GM23338 (cell line): Measurements from ENCODE around the gene L3MBTL4. TPM values are rescaled to one million over a fixed set of nuclear protein-coding genes. Genes with fewer than 3 reads are reported as not detected.

Experiments used
- ATAC-seq: fragments of 200-7000 bp; cut with Tn5 transposase; 3 replicates; pipeline ENCODE4 v1.9.1; 2020
- DNase-seq: peaks from one replicate; pipeline ENCODE4 v3.0.0-alpha.2; 2015; ENCODE audit warnings: low spot score
- H2AFZ ChIP-seq: fragments of 200-600 bp; sonication (generic); 2 replicates; pipeline ENCODE4 v1.8.0; 2016; ENCODE audit warnings: antibody characterized with exemption, mild to moderate bottlenecking, moderate library complexity
- H3F3A ChIP-seq: fragments of 200-600 bp; sonication (generic); replicated peaks from 2 replicates; pipeline ENCODE4 v1.8.0; 2017; ENCODE audit warnings: antibody characterized with exemption, mixed run types, low read depth
- H3K27ac ChIP-seq: fragments of 200-600 bp; sonication (generic); 2 replicates; pipeline ENCODE4 v1.6.1; 2016; ENCODE audit warnings: low read depth
- H3K27me3 ChIP-seq: fragments of 200-600 bp; sonication (generic); 2 replicates; pipeline ENCODE4 v1.8.0; 2016; ENCODE audit warnings: mild to moderate bottlenecking, mixed run types, moderate library complexity; ENCODE audit not compliant: insufficient read depth
- H3K36me3 ChIP-seq: fragments of 200-600 bp; sonication (generic); 2 replicates; pipeline ENCODE4 v1.8.0; 2016; ENCODE audit warnings: mild to moderate bottlenecking; ENCODE audit not compliant: insufficient read depth
- H3K4me1 ChIP-seq: fragments of 200-600 bp; sonication (generic); 2 replicates; pipeline ENCODE4 v1.8.0; 2016; ENCODE audit warnings: mild to moderate bottlenecking, moderate library complexity; ENCODE audit not compliant: insufficient read depth
- H3K4me2 ChIP-seq: fragments of 200-600 bp; sonication (generic); 2 replicates; pipeline ENCODE4 v1.7.1; 2017; ENCODE audit warnings: mixed run types
- H3K4me3 ChIP-seq: fragments of 200-600 bp; sonication (generic); 2 replicates; pipeline ENCODE4 v1.6.1; 2016; ENCODE audit warnings: mixed run types
- H3K79me2 ChIP-seq: fragments of 200-600 bp; sonication (generic); replicated peaks from 2 replicates; pipeline ENCODE4 v1.8.0; 2017; ENCODE audit warnings: mild to moderate bottlenecking; ENCODE audit not compliant: insufficient read depth
- H3K9me2 ChIP-seq: fragments of 200-600 bp; sonication (generic); 2 replicates; pipeline ENCODE4 v1.8.0; 2017; ENCODE audit not compliant: insufficient read depth
- H4K20me1 ChIP-seq: fragments of 200-600 bp; sonication (generic); replicated peaks from 2 replicates; pipeline ENCODE4 v1.8.0; 2017; ENCODE audit warnings: mild to moderate bottlenecking; ENCODE audit not compliant: insufficient read depth
- H3K27ac Mint-ChIP-seq: 2 replicates; pipeline ENCODE4 v1.8.0; 2020; ENCODE audit warnings: inconsistent platforms, mild to moderate bottlenecking, moderate library complexity, mixed read lengths
- H3K27me3 Mint-ChIP-seq: 3 replicates; pipeline ENCODE4 v1.8.0; 2022; ENCODE audit warnings: low read depth, mild to moderate bottlenecking, moderate library complexity, mixed read lengths, inconsistent platforms; ENCODE audit not compliant: insufficient read depth, poor library complexity
- H3K36me3 Mint-ChIP-seq: 3 replicates; pipeline ENCODE4 v1.8.0; 2021; ENCODE audit warnings: low read depth, mild to moderate bottlenecking, inconsistent platforms, moderate library complexity, mixed read lengths
- H3K4me1 Mint-ChIP-seq: 3 replicates; pipeline ENCODE4 v1.8.0; 2020; ENCODE audit warnings: mild to moderate bottlenecking, inconsistent platforms, mixed read lengths
- H3K4me3 Mint-ChIP-seq: 3 replicates; pipeline ENCODE4 v1.8.0; 2021; ENCODE audit warnings: moderate library complexity, mild to moderate bottlenecking, inconsistent platforms, mixed read lengths
- H3K9me3 Mint-ChIP-seq: 3 replicates; pipeline ENCODE4 v1.8.0; 2020; ENCODE audit warnings: moderate library complexity, mild to moderate bottlenecking, inconsistent platforms, mixed read lengths
- CREB1 ChIP-seq: fragments of 250-450 bp; sonication (Bioruptor Pico); IDR thresholded peaks from 2 replicates; pipeline ENCODE4 v1.5.0; 2020; ENCODE audit warnings: low read depth, mild to moderate bottlenecking, moderate library complexity
- EZH2 ChIP-seq: fragments of 200-600 bp; sonication (generic); IDR thresholded peaks from one replicate; pipeline ENCODE4 v1.8.0; 2017; ENCODE audit warnings: antibody characterized with exemption, mild to moderate bottlenecking, low read depth; ENCODE audit not compliant: unreplicated experiment
- EZH2phosphoT487 ChIP-seq: fragments of 200-600 bp; sonication (generic); IDR thresholded peaks from one replicate; pipeline ENCODE4 v1.8.1; 2018; ENCODE audit warnings: antibody characterized with exemption; ENCODE audit not compliant: unreplicated experiment
- JUNB ChIP-seq: IDR thresholded peaks from one replicate; pipeline ENCODE4 v1.6.1; 2016; ENCODE audit warnings: antibody characterized with exemption; ENCODE audit not compliant: unreplicated experiment
- NANOG ChIP-seq: IDR thresholded peaks from 2 replicates; pipeline ENCODE4 v1.6.1; 2016; ENCODE audit warnings: antibody characterized with exemption, borderline replicate concordance
- POLR2AphosphoS5 ChIP-seq: IDR thresholded peaks from 2 replicates; pipeline ENCODE4 v1.6.1; 2016; ENCODE audit warnings: antibody characterized with exemption, low read depth
- STAT1 ChIP-seq: IDR thresholded peaks from one replicate; pipeline ENCODE4 v1.6.1; 2016; ENCODE audit warnings: antibody characterized with exemption; ENCODE audit not compliant: unreplicated experiment
- ZNF114 ChIP-seq: fragments of 250-450 bp; sonication (Bioruptor Pico); IDR thresholded peaks from 2 replicates; pipeline ENCODE4 v1.5.0; 2020; ENCODE audit warnings: mild to moderate bottlenecking, moderate library complexity
- ZNF331 ChIP-seq: fragments of 250-450 bp; sonication (Bioruptor Pico); IDR thresholded peaks from 2 replicates; pipeline ENCODE4 v1.5.0; 2020; ENCODE audit warnings: low read depth, mild to moderate bottlenecking, moderate library complexity
- polyA plus RNA-seq: library from polyadenylated mRNA; unstranded; fragments of >200 nt; fragmentation: Nextera tagmentation; extraction: Ambion mirVana; gene quantifications from 2 replicates; pipeline ENCODE4 v1.2.1, GENCODE V29; 2016
- total RNA-seq: library from RNA; depleted of rRNA; stranded (reverse); fragments of >200 nt; shearing (Covaris generic); gene quantifications from 2 replicates; pipeline ENCODE4 v1.2.3, GENCODE V29; 2014
- TF ChIP-seq, protein P1 (sequence below), 2 experiments: fragments of 200-600 bp in 1 of 2; sonication (generic) in 1 of 2; conservative IDR thresholded peaks; 2 replicates each; pipeline versions ENCODE4 v1.5.1 to v1.6.1; 2016 to 2017; ENCODE audit warnings: antibody characterized with exemption in 2 of 2, low read depth in 2 of 2, mild to moderate bottlenecking in 2 of 2, moderate library complexity in 1 of 2
- TF ChIP-seq, protein P2 (sequence below): IDR thresholded peaks from one replicate; pipeline ENCODE4 v1.6.1; 2018; ENCODE audit warnings: antibody characterized with exemption; ENCODE audit not compliant: unreplicated experiment
- TF ChIP-seq, protein P3 (sequence below): fragments of 250-450 bp; sonication (Bioruptor Pico); IDR thresholded peaks from 2 replicates; pipeline ENCODE4 v1.5.0; 2020; ENCODE audit warnings: mild to moderate bottlenecking, moderate library complexity
- TF ChIP-seq, protein P4 (sequence below): IDR thresholded peaks from 2 replicates; pipeline ENCODE4 v1.6.1; 2016; ENCODE audit warnings: antibody characterized with exemption

L3MBTL4 gene
- total and polyA plus RNA-seq, 2 experiments from 2014 or later, result 0.48 to 2.8 TPM

DNA sequence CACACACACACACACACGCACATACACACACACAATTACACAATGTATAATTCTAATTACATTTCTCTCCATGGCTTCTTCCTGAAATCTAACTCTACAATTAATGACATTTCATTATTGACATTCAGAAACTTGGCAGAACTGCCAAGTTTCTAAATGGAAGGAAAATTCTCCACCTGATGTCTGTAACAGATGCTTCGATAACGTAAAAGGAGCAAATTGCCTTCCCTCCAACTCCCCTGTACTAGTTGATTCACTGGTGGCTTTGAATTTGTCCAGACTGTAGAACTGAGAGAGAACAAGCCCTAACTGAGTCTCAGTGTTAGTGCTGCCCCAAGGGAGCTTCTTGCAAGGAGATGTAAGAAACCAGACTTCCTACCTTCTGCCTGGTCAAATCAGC, 264.3 kb downstream of the L3MBTL4 start:
- H4K20me1 ChIP-seq, result no peaks in the 10 kb centered on the region
- H2AFZ ChIP-seq, result no peak overlapping the region
- Mint-ChIP-seq H3K36me3 (no peaks in the 10 kb centered on the region), H3K27ac (no peak overlapping the region), H3K9me3 (peaks cover 7% of the 10 kb centered on the region; the same call in 1 of the 3 replicates), H3K4me3 (no peak overlapping the region), H3K27me3 (no peaks in the 10 kb centered on the region), H3K4me1 (peaks cover 5% of the 10 kb centered on the region; the same call in 2 of the 3 replicates)
- H3F3A ChIP-seq, result no peaks in the 10 kb centered on the region
- no peaks in the 10 kb centered on the region for H3K27me3 ChIP-seq
- H3K4me3 ChIP-seq, result no peak overlapping the region
- H3K9me2 ChIP-seq, result peaks cover 10% of the 10 kb centered on the region; the same call in 1 of the 2 replicates
- H3K4me1 ChIP-seq, result no peaks in the 10 kb centered on the region
- ATAC-seq (no peak), DNase-seq (no peak)
- H3K27ac ChIP-seq, result no peak overlapping the region
- no peak overlapping the region for H3K4me2 ChIP-seq
- TF ChIP-seq, protein P1, sequence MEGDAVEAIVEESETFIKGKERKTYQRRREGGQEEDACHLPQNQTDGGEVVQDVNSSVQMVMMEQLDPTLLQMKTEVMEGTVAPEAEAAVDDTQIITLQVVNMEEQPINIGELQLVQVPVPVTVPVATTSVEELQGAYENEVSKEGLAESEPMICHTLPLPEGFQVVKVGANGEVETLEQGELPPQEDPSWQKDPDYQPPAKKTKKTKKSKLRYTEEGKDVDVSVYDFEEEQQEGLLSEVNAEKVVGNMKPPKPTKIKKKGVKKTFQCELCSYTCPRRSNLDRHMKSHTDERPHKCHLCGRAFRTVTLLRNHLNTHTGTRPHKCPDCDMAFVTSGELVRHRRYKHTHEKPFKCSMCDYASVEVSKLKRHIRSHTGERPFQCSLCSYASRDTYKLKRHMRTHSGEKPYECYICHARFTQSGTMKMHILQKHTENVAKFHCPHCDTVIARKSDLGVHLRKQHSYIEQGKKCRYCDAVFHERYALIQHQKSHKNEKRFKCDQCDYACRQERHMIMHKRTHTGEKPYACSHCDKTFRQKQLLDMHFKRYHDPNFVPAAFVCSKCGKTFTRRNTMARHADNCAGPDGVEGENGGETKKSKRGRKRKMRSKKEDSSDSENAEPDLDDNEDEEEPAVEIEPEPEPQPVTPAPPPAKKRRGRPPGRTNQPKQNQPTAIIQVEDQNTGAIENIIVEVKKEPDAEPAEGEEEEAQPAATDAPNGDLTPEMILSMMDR (conservative IDR thresholded peaks at IDR 0.05; ENCODE audit: low read depth in 2 of 2), result no peak
- TF ChIP-seq, protein P2, sequence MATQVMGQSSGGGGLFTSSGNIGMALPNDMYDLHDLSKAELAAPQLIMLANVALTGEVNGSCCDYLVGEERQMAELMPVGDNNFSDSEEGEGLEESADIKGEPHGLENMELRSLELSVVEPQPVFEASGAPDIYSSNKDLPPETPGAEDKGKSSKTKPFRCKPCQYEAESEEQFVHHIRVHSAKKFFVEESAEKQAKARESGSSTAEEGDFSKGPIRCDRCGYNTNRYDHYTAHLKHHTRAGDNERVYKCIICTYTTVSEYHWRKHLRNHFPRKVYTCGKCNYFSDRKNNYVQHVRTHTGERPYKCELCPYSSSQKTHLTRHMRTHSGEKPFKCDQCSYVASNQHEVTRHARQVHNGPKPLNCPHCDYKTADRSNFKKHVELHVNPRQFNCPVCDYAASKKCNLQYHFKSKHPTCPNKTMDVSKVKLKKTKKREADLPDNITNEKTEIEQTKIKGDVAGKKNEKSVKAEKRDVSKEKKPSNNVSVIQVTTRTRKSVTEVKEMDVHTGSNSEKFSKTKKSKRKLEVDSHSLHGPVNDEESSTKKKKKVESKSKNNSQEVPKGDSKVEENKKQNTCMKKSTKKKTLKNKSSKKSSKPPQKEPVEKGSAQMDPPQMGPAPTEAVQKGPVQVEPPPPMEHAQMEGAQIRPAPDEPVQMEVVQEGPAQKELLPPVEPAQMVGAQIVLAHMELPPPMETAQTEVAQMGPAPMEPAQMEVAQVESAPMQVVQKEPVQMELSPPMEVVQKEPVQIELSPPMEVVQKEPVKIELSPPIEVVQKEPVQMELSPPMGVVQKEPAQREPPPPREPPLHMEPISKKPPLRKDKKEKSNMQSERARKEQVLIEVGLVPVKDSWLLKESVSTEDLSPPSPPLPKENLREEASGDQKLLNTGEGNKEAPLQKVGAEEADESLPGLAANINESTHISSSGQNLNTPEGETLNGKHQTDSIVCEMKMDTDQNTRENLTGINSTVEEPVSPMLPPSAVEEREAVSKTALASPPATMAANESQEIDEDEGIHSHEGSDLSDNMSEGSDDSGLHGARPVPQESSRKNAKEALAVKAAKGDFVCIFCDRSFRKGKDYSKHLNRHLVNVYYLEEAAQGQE, result no peak
- TF ChIP-seq, protein P3, sequence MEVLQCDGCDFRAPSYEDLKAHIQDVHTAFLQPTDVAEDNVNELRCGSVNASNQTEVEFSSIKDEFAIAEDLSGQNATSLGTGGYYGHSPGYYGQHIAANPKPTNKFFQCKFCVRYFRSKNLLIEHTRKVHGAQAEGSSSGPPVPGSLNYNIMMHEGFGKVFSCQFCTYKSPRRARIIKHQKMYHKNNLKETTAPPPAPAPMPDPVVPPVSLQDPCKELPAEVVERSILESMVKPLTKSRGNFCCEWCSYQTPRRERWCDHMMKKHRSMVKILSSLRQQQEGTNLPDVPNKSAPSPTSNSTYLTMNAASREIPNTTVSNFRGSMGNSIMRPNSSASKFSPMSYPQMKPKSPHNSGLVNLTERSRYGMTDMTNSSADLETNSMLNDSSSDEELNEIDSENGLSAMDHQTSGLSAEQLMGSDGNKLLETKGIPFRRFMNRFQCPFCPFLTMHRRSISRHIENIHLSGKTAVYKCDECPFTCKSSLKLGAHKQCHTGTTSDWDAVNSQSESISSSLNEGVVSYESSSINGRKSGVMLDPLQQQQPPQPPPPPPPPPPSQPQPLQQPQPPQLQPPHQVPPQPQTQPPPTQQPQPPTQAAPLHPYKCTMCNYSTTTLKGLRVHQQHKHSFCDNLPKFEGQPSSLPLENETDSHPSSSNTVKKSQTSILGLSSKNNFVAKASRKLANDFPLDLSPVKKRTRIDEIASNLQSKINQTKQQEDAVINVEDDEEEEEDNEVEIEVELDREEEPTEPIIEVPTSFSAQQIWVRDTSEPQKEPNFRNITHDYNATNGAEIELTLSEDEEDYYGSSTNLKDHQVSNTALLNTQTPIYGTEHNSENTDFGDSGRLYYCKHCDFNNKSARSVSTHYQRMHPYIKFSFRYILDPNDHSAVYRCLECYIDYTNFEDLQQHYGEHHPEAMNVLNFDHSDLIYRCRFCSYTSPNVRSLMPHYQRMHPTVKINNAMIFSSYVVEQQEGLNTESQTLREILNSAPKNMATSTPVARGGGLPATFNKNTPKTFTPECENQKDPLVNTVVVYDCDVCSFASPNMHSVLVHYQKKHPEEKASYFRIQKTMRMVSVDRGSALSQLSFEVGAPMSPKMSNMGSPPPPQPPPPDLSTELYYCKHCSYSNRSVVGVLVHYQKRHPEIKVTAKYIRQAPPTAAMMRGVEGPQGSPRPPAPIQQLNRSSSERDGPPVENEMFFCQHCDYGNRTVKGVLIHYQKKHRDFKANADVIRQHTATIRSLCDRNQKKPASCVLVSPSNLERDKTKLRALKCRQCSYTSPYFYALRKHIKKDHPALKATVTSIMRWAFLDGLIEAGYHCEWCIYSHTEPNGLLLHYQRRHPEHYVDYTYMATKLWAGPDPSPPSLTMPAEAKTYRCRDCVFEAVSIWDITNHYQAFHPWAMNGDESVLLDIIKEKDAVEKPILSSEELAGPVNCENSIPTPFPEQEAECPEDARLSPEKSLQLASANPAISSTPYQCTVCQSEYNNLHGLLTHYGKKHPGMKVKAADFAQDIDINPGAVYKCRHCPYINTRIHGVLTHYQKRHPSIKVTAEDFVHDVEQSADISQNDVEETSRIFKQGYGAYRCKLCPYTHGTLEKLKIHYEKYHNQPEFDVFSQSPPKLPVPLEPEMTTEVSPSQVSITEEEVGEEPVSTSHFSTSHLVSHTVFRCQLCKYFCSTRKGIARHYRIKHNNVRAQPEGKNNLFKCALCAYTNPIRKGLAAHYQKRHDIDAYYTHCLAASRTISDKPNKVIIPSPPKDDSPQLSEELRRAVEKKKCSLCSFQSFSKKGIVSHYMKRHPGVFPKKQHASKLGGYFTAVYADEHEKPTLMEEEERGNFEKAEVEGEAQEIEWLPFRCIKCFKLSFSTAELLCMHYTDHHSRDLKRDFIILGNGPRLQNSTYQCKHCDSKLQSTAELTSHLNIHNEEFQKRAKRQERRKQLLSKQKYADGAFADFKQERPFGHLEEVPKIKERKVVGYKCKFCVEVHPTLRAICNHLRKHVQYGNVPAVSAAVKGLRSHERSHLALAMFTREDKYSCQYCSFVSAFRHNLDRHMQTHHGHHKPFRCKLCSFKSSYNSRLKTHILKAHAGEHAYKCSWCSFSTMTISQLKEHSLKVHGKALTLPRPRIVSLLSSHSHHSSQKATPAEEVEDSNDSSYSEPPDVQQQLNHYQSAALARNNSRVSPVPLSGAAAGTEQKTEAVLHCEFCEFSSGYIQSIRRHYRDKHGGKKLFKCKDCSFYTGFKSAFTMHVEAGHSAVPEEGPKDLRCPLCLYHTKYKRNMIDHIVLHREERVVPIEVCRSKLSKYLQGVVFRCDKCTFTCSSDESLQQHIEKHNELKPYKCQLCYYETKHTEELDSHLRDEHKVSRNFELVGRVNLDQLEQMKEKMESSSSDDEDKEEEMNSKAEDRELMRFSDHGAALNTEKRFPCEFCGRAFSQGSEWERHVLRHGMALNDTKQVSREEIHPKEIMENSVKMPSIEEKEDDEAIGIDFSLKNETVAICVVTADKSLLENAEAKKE (CRISPR knock-in tag), result no peak
- TF ChIP-seq EZH2phosphoT487 (no peak), ZNF114 (CRISPR knock-in tag) (no peak), STAT1 (no peak), POLR2AphosphoS5 (no peak), NANOG (no peak), JUNB (no peak), ZNF331 (CRISPR knock-in tag) (no peak), CREB1 (CRISPR knock-in tag) (no peak), EZH2 (no peak)
- TF ChIP-seq, protein P4, sequence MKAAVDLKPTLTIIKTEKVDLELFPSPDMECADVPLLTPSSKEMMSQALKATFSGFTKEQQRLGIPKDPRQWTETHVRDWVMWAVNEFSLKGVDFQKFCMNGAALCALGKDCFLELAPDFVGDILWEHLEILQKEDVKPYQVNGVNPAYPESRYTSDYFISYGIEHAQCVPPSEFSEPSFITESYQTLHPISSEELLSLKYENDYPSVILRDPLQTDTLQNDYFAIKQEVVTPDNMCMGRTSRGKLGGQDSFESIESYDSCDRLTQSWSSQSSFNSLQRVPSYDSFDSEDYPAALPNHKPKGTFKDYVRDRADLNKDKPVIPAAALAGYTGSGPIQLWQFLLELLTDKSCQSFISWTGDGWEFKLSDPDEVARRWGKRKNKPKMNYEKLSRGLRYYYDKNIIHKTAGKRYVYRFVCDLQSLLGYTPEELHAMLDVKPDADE, result no peak
- H3K36me3 ChIP-seq, result no peaks in the 10 kb centered on the region
- no peaks in the 10 kb centered on the region for H3K79me2 ChIP-seq
